ENCODE data around the gene DYNC1I1. TPM values are rescaled to one million over a fixed set of nuclear protein-coding genes. Genes with fewer than 3 reads are reported as not detected.

DYNC1I1 gene
- total RNA-seq, 1 experiment from 2014 or later, result 3.6 TPM

- no TSS peak for BruUV-seq (replicated peaks)
- no peaks in the 10 kb centered on the region for H3K4me1 ChIP-seq (ENCODE audit: insufficient read depth, low read length, poor library complexity, severe bottlenecking)
- ChIA-PET CTCF (no interaction called here), POLR2A (ENCODE audit: low non-redundant PET) (no interaction called here)
- H3K9me3 ChIP-seq (ENCODE audit: low read depth, low read length, poor library complexity, severe bottlenecking), result no peaks in the 10 kb centered on the region
- H3K36me3 ChIP-seq (ENCODE audit: insufficient read depth, low read length, poor library complexity, severe bottlenecking), result no peaks in the 10 kb centered on the region
- no peak for TF ChIP-seq CTCF (conservative IDR thresholded peaks at IDR 0.05; ENCODE audit: low read depth, low read length)
- no peak for TF ChIP-seq EZH2 (IDR thresholded peaks at IDR 0.05; ENCODE audit: borderline replicate concordance, low read depth, low read length, poor library complexity, severe bottlenecking)
- DNase-seq (ENCODE audit: low spot score), result no peak
- no peak overlapping the region for H3K27ac ChIP-seq (ENCODE audit: low read depth, low read length, poor library complexity, severe bottlenecking)
- intact Hi-C loops (cut with micrococcal nuclease; ENCODE audit: unreplicated experiment), result no loop called here
- no peaks in the 10 kb centered on the region for H3K27me3 ChIP-seq (replicated peaks; ENCODE audit: insufficient read depth, low read depth, low read length, poor library complexity)
- no peak overlapping the region for H3K4me3 ChIP-seq (ENCODE audit: low read depth, low read length, poor library complexity, severe bottlenecking)
Observed at GRCh38 chr7:96026611-96027010, 254.3 kb downstream of the DYNC1I1 start.

GRCh38 chr7:96028729-96029128 lies 256.4 kb downstream of the DYNC1I1 start:
- Histone ChIP-seq H3K27ac (ENCODE audit: low read depth, low read length, poor library complexity, severe bottlenecking) (no peak overlapping the region), H3K4me3 (ENCODE audit: low read depth, low read length, poor library complexity, severe bottlenecking) (no peak overlapping the region), H3K27me3 (replicated peaks; ENCODE audit: insufficient read depth, low read depth, low read length, poor library complexity) (no peaks in the 10 kb centered on the region), H3K9me3 (ENCODE audit: low read depth, low read length, poor library complexity, severe bottlenecking) (no peaks in the 10 kb centered on the region), H3K4me1 (ENCODE audit: insufficient read depth, low read length, poor library complexity, severe bottlenecking) (no peaks in the 10 kb centered on the region), H3K36me3 (ENCODE audit: insufficient read depth, low read length, poor library complexity, severe bottlenecking) (no peaks in the 10 kb centered on the region)
- no TSS peak for BruUV-seq (replicated peaks)
- CTCF ChIA-PET, result no interaction called here
- no peak for TF ChIP-seq EZH2 (IDR thresholded peaks at IDR 0.05; ENCODE audit: borderline replicate concordance, low read depth, low read length, poor library complexity, severe bottlenecking)
- no peak for TF ChIP-seq CTCF (conservative IDR thresholded peaks at IDR 0.05; ENCODE audit: low read depth, low read length)
- POLR2A ChIA-PET (ENCODE audit: low non-redundant PET), result no interaction called here
- intact Hi-C loops (cut with micrococcal nuclease; ENCODE audit: unreplicated experiment), result no loop called here
- DNase-seq (ENCODE audit: low spot score), result no peak

GRCh38 chr7:96033009-96033598 lies 260.8 kb downstream of the DYNC1I1 start:
- Histone ChIP-seq H3K4me1 (ENCODE audit: insufficient read depth, low read length, poor library complexity, severe bottlenecking) (no peaks in the 10 kb centered on the region), H3K9me3 (ENCODE audit: low read depth, low read length, poor library complexity, severe bottlenecking) (no peaks in the 10 kb centered on the region), H3K27ac (ENCODE audit: low read depth, low read length, poor library complexity, severe bottlenecking) (no peak overlapping the region), H3K4me3 (ENCODE audit: low read depth, low read length, poor library complexity, severe bottlenecking) (no peak overlapping the region), H3K36me3 (ENCODE audit: insufficient read depth, low read length, poor library complexity, severe bottlenecking) (no peaks in the 10 kb centered on the region), H3K27me3 (replicated peaks; ENCODE audit: insufficient read depth, low read depth, low read length, poor library complexity) (no peaks in the 10 kb centered on the region)
- intact Hi-C loops (cut with micrococcal nuclease; ENCODE audit: unreplicated experiment), result no loop called here
- POLR2A ChIA-PET (ENCODE audit: low non-redundant PET), result no interaction called here
- TF ChIP-seq EZH2 (IDR thresholded peaks at IDR 0.05; ENCODE audit: borderline replicate concordance, low read depth, low read length, poor library complexity, severe bottlenecking) (no peak), CTCF (conservative IDR thresholded peaks at IDR 0.05; ENCODE audit: low read depth, low read length) (no peak)
- CTCF ChIA-PET, result no interaction called here
- no peak for DNase-seq (ENCODE audit: low spot score)
- no TSS peak for BruUV-seq (replicated peaks)

Measured in A673 (cell line).